Measurements from ENCODE around the gene SRSF9. TPM values are rescaled to one million over a fixed set of nuclear protein-coding genes. Genes with fewer than 3 reads are reported as not detected.

The SRSF9 gene
- total RNA-seq, 1 donor from 2014 or later = 151 TPM

Other genes with a start within 250 kb of the SRSF9 start
- 76.7 and 79.9 TPM in 2 replicates for gene PXN, start 204.0 kb downstream of the SRSF9 start, total RNA-seq
- 6,059 and 6,780 TPM in 2 replicates for gene RNU4-2, start 177.8 kb downstream of the SRSF9 start, total RNA-seq
- gene RNU4-1, start 176.5 kb downstream of the SRSF9 start, total RNA-seq = 2,875 and 3,252 TPM in 2 replicates
- gene SIRT4, start 167.4 kb downstream of the SRSF9 start, total RNA-seq = 0.94 and 0.97 TPM in 2 replicates
- gene PLA2G1B, start 142.0 kb downstream of the SRSF9 start, total RNA-seq = 0.67 and 1.2 TPM in 2 replicates
- gene MSI1, start 100.6 kb downstream of the SRSF9 start, total RNA-seq = 1.0 and 1.3 TPM in 2 replicates
- 299 and 307 TPM in 2 replicates for gene COX6A1, start 31.6 kb downstream of the SRSF9 start, total RNA-seq
- 23.9 and 25.6 TPM in 2 replicates for gene TRIAP1, start 23.4 kb downstream of the SRSF9 start, total RNA-seq
- gene GATC, start 23.3 kb downstream of the SRSF9 start, total RNA-seq = 16.1 and 21.1 TPM in 2 replicates
- gene DYNLL1, start 26.4 kb upstream of the SRSF9 start, total RNA-seq = 324 and 325 TPM in 2 replicates
- gene COQ5, start 59.4 kb upstream of the SRSF9 start, total RNA-seq = 20.4 and 24.0 TPM in 2 replicates
- gene RNF10, start 64.6 kb upstream of the SRSF9 start, total RNA-seq = 139 and 177 TPM in 2 replicates
- gene POP5, start 111.7 kb upstream of the SRSF9 start, total RNA-seq = 36.9 and 42.0 TPM in 2 replicates
- gene CABP1, start 170.9 kb upstream of the SRSF9 start, total RNA-seq = not detected in 2 replicates
- gene MLEC, start 217.4 kb upstream of the SRSF9 start, total RNA-seq = 129 TPM in 2 replicates
- gene UNC119B, start 240.7 kb upstream of the SRSF9 start, total RNA-seq = 26.8 and 27.9 TPM in 2 replicates